Liver (tissue), 3 donors: ENCODE results near the gene PDE1C.

Source experiments
- ATF3 ChIP-seq: IDR thresholded peaks from 2 replicates; pipeline ENCODE4 v1.6.1; 2016; ENCODE audit warnings: antibody characterized with exemption
- CTCF ChIP-seq: fragments of 150-350 bp; IDR thresholded peaks from 2 replicates; pipeline ENCODE4 v1.5.1; 2017; ENCODE audit warnings: improper control_type of control experiment, low read depth, low read length; ENCODE audit not compliant: missing input control
- EGR1 ChIP-seq, 2 donors: IDR thresholded peaks; 2 replicates each; pipeline ENCODE4 v1.6.1; 2016 to 2018; ENCODE audit warnings: antibody characterized with exemption in 2 of 2, low read depth in 2 of 2
- GABPA ChIP-seq, 2 donors: IDR thresholded peaks in 1 of 2; conservative IDR thresholded peaks in 1 of 2; 2 replicates each; pipeline ENCODE4 v1.6.1; 2016; ENCODE audit warnings: antibody characterized with exemption in 2 of 2, mild to moderate bottlenecking in 1 of 2, moderate library complexity in 1 of 2
- MAX ChIP-seq: IDR thresholded peaks from 2 replicates; pipeline ENCODE4 v1.6.1; 2016; ENCODE audit warnings: antibody characterized with exemption
- RAD21 ChIP-seq, 2 donors: IDR thresholded peaks; 2 replicates each; pipeline ENCODE4 v1.6.1; 2016; ENCODE audit warnings: antibody characterized with exemption in 2 of 2, mild to moderate bottlenecking in 2 of 2
- REST ChIP-seq: IDR thresholded peaks from 2 replicates; pipeline ENCODE4 v1.6.1; 2016; ENCODE audit warnings: antibody characterized with exemption, mild to moderate bottlenecking
- RXRA ChIP-seq, 2 donors: IDR thresholded peaks; 2 replicates each; pipeline ENCODE4 v1.6.1; 2017 to 2018; ENCODE audit warnings: antibody characterized with exemption in 2 of 2, mild to moderate bottlenecking in 1 of 2
- YY1 ChIP-seq: IDR thresholded peaks from 2 replicates; pipeline ENCODE4 v1.6.1; 2016; ENCODE audit warnings: antibody characterized with exemption, mild to moderate bottlenecking
- ZBTB33 ChIP-seq: IDR thresholded peaks from 2 replicates; pipeline ENCODE4 v1.6.1; 2016; ENCODE audit warnings: antibody characterized with exemption
- donor health status: healthy.
- donor health status: healthy.

GRCh38 chr7:31893365-31893764, 176.8 kb downstream of the PDE1C start:
- TF ChIP-seq REST = no peak
- no peak for TF ChIP-seq EGR1 (IDR thresholded peaks at IDR 0.05; ENCODE audit: low read depth in 2 of 2)
- TF ChIP-seq CTCF = no peak
- TF ChIP-seq RAD21 (IDR thresholded peaks at IDR 0.05) = no peak
- no peak for TF ChIP-seq ATF3
- no peak for TF ChIP-seq YY1
- TF ChIP-seq RXRA (IDR thresholded peaks at IDR 0.05) = no peak
- no peak for TF ChIP-seq MAX
- no peak for TF ChIP-seq GABPA (IDR thresholded peaks at IDR 0.05 in 1 of 2, conservative IDR thresholded peaks at IDR 0.05 in 1 of 2)
- TF ChIP-seq ZBTB33 = no peak
